ENCODE data around the gene RFWD3. TPM values are rescaled to one million over a fixed set of nuclear protein-coding genes. Genes with fewer than 3 reads are reported as not detected.

RFWD3 gene
- polyA plus RNA-seq, 3 donors = 5.0 to 8.4 (median 8.4) TPM

- H3K4me2 ChIP-seq (replicated peaks; ENCODE audit: extremely low read depth, low read length, poor library complexity, severe bottlenecking) = no peak overlapping the region
- no CpG with 5 or more reads among the region's 1 CpG for WGBS (ENCODE audit: insufficient coverage)
Observed at GRCh38 chr16:74652249-74652648, 14.4 kb downstream of the RFWD3 start.

GRCh38 chr16:74651841-74652240, 14.8 kb downstream of the RFWD3 start:
- no peak for DNase-seq
- Histone ChIP-seq H4K20me1 (ENCODE audit: insufficient read depth, low read length) (peaks cover 20% of the 10 kb centered on the region), H2AFZ (ENCODE audit: insufficient read depth, low read depth, low read length, poor library complexity, severe bottlenecking) (no peak overlapping the region), H3K27ac (ENCODE audit: low read depth in 1 of 2, low read length in 2 of 2) (peak overlapping the region in 1 of 2 donors; percentile 40), H3K36me3 (replicated peaks in 1 of 2; ENCODE audit: control insufficient read depth in 1 of 2, insufficient read depth in 2 of 2, low read length in 2 of 2) (peaks cover 48 to 94% of the 10 kb centered on the region in 2 donors), H3K4me2 (replicated peaks; ENCODE audit: extremely low read depth, low read length, poor library complexity, severe bottlenecking) (no peak overlapping the region), H3K9ac (ENCODE audit: insufficient read depth, low read length, poor library complexity, severe bottlenecking) (no peak overlapping the region), H3K4me1 (ENCODE audit: control insufficient read depth in 1 of 2, insufficient read depth in 2 of 2, low read length in 2 of 2) (no peaks in the 10 kb centered on the region), H3K4me3 (replicated peaks in 1 of 3; ENCODE audit: low read depth in 2 of 3, low read length in 3 of 3) (no peak overlapping the region), H3K9me3 (replicated peaks in 1 of 2; ENCODE audit: control insufficient read depth in 1 of 2, insufficient read depth in 1 of 2, low read length in 2 of 2) (no peaks in the 10 kb centered on the region), H3K79me2 (ENCODE audit: insufficient read depth, low read length) (peaks cover 96% of the 10 kb centered on the region), H3K27me3 (ENCODE audit: control insufficient read depth in 2 of 2, insufficient read depth in 2 of 2, low read length in 2 of 2) (no peaks in the 10 kb centered on the region)
- intact Hi-C loops (cut with micrococcal nuclease) = no loop called here
- no peaks in the 10 kb centered on the region for H3K27me3 Mint-ChIP-seq (ENCODE audit: low read depth in 3 of 3)
- WGBS (ENCODE audit: insufficient coverage) = no CpG with 5 or more reads among the region's 2 CpGs
- TF ChIP-seq, protein P1, sequence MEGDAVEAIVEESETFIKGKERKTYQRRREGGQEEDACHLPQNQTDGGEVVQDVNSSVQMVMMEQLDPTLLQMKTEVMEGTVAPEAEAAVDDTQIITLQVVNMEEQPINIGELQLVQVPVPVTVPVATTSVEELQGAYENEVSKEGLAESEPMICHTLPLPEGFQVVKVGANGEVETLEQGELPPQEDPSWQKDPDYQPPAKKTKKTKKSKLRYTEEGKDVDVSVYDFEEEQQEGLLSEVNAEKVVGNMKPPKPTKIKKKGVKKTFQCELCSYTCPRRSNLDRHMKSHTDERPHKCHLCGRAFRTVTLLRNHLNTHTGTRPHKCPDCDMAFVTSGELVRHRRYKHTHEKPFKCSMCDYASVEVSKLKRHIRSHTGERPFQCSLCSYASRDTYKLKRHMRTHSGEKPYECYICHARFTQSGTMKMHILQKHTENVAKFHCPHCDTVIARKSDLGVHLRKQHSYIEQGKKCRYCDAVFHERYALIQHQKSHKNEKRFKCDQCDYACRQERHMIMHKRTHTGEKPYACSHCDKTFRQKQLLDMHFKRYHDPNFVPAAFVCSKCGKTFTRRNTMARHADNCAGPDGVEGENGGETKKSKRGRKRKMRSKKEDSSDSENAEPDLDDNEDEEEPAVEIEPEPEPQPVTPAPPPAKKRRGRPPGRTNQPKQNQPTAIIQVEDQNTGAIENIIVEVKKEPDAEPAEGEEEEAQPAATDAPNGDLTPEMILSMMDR (IDR thresholded peaks at IDR 0.05) = no peak
- H3K4me1 Mint-ChIP-seq = peaks cover 12% of the 10 kb centered on the region
- peaks cover 58 to 72% of the 10 kb centered on the region in 2 donors for H3K36me3 Mint-ChIP-seq
- H3K27ac Mint-ChIP-seq = peak overlapping the region in 2 of 7 donors; percentile 22 to 48
- no peak overlapping the region for H3K4me3 Mint-ChIP-seq
- no peaks in the 10 kb centered on the region for H3K9me3 Mint-ChIP-seq

More at GRCh38 chr16:74652249-74652648, 14.4 kb downstream of the RFWD3 start:
- H3K27ac ChIP-seq (ENCODE audit: low read depth in 1 of 2, low read length in 2 of 2) = peak overlapping the region in 1 of 2 donors; percentile 40
- no peak overlapping the region for H3K27ac Mint-ChIP-seq
- TF ChIP-seq, protein P1 (IDR thresholded peaks at IDR 0.05) = no peak
- H3K36me3 ChIP-seq (replicated peaks in 1 of 2; ENCODE audit: control insufficient read depth in 1 of 2, insufficient read depth in 2 of 2, low read length in 2 of 2) = peaks cover 44 to 94% of the 10 kb centered on the region in 2 donors
- H3K4me1 Mint-ChIP-seq = peaks cover 16% of the 10 kb centered on the region
- H3K9me3 ChIP-seq (replicated peaks in 1 of 2; ENCODE audit: control insufficient read depth in 1 of 2, insufficient read depth in 1 of 2, low read length in 2 of 2) = no peaks in the 10 kb centered on the region
- H3K79me2 ChIP-seq (ENCODE audit: insufficient read depth, low read length) = peaks cover 98% of the 10 kb centered on the region
- peaks cover 24% of the 10 kb centered on the region for H4K20me1 ChIP-seq (ENCODE audit: insufficient read depth, low read length)
- peaks cover 57 to 72% of the 10 kb centered on the region in 2 donors for H3K36me3 Mint-ChIP-seq
- no peak overlapping the region for H3K9ac ChIP-seq (ENCODE audit: insufficient read depth, low read length, poor library complexity, severe bottlenecking)
- intact Hi-C loops (cut with micrococcal nuclease) = no loop called here
- H3K9me3 Mint-ChIP-seq = no peaks in the 10 kb centered on the region
- H3K27me3 ChIP-seq (ENCODE audit: control insufficient read depth in 2 of 2, insufficient read depth in 2 of 2, low read length in 2 of 2) = no peaks in the 10 kb centered on the region
- no peak overlapping the region for H3K4me3 ChIP-seq (replicated peaks in 1 of 3; ENCODE audit: low read depth in 2 of 3, low read length in 3 of 3)
- DNase-seq = no peak
- H3K27me3 Mint-ChIP-seq (ENCODE audit: low read depth in 3 of 3) = no peaks in the 10 kb centered on the region
- H3K4me1 ChIP-seq (ENCODE audit: control insufficient read depth in 1 of 2, insufficient read depth in 2 of 2, low read length in 2 of 2) = peaks cover under 1 to 2% of the 10 kb centered on the region in 2 donors
- H3K4me3 Mint-ChIP-seq = no peak overlapping the region
- no peak overlapping the region for H2AFZ ChIP-seq (ENCODE audit: insufficient read depth, low read depth, low read length, poor library complexity, severe bottlenecking)
